GM21825 (cell line): Measurements from ENCODE around the gene CHPF.

Source experiments
- ATAC-seq: cut with Tn5 transposase; IDR thresholded peaks from one replicate; pipeline ENCODE4 v1.9.1; 2021; ENCODE audit warnings: mild to moderate bottlenecking, moderate library complexity; ENCODE audit not compliant: unreplicated experiment

CHPF gene

DNA sequence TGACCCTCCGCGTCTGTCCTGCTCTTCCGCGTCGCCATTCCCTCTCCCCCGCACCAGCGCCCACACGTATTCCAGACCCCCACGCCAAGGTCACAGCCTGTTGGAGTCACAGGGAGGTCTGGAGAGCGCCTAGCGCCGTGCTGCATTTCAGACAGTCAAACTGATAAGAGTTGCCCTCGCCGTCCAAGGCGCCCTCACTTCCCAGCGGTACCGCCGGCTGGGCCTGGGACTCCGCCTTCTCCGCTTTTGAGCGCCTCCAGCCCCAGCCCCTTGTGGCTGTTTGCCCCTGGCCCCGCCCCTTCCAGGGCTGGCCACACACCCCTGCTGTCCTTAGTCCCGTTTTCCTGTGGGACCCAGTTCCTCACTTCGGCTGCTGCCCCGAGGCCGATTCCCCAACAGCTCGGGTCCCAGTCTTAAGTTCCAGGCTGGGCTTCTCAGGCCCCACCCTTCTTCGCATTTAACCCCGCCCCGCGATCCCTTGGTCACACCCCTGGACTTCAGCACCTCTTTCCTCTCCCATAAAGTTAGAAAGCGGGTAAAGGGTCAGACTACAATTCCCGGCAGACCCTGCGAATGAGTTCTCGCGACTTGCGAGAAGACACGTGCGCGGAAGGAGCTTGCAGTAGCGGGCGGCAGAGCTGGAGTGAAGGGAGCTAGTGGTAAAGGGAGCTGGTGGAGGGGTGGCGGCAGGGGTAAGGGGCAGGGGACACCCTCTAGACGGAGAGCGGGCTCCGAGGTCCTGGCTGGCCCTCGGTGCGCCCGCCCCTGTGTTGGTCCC, 45.1 kb downstream of the CHPF start, which contains the start of gene GMPPA:
TSS of gene GMPPA (plus strand) at position 612 of the 778 bp plus-strand sequence. CDS start 1,085 bp downstream, outside the sequence.
- peak; percentile 93 for ATAC-seq

DNA sequence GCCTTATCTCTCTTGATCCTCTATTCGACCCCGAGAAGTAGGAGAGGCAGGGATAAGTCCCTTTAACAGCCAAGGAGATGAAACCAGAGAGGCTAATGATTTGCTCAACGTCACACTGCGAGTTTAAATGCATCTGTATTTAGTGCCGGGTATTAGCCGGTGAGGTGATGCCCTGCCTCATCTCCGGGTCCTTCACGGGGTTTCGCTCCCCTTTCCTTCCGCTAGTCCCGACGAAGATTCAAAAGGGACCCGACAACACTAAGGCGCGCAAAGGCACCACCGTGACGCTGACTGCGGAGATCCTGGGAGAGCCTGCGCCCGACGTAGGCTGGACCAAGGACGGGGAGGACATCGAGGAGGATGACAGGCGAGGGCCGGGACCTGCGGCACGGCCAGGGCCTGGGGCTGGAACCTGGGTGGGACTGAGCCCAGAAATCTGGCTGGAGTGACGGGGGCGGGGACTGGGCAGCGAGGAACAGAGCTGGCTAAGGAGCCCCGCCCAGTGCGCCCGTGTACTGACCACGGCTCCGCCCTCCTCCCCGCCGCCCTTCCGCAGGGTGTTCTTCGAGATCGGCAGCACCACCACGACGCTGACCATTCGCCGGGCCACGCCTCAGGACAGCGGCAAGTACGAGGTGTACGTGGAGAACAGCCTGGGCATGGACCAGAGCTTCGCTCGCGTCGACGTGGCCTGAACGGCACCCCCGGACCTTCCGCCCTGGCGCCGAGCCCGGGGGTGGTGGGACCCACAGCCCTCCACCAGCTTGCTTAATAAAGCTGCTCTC, 45.9 kb downstream of the CHPF start:
- no peak for ATAC-seq

DNA sequence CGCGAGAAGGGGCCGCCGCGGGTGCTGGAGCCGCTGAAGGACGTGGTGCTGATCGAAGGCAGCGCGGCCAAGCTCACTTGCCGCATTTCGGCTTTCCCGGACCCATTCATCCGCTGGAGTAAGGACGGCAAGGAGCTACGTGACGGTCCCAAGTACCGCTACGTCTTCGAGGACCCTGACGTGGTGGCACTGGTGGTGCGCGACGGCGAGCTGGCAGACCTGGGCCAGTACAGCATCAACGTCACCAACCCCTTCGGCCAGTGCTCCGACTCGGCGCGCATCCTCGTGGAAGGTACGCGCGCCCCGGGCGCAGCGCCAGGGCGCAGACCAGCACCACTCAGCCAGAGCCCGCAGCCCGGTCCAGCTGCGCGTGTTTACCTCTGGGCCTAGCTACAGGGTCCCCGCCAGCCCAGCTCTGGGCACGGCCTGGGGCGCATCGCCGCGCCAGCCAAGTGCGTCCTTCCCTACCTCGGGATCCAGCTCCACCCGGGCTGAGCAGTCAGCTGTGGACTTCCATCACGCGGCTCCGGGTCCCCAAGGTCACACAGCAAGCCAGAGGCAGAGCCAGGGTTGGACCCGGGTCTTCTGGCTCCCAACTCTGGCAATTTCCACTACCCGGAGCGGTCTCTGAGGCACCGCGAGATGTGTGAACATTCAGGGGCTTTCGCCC, 46.6 kb downstream of the CHPF start:
- no peak for ATAC-seq

DNA sequence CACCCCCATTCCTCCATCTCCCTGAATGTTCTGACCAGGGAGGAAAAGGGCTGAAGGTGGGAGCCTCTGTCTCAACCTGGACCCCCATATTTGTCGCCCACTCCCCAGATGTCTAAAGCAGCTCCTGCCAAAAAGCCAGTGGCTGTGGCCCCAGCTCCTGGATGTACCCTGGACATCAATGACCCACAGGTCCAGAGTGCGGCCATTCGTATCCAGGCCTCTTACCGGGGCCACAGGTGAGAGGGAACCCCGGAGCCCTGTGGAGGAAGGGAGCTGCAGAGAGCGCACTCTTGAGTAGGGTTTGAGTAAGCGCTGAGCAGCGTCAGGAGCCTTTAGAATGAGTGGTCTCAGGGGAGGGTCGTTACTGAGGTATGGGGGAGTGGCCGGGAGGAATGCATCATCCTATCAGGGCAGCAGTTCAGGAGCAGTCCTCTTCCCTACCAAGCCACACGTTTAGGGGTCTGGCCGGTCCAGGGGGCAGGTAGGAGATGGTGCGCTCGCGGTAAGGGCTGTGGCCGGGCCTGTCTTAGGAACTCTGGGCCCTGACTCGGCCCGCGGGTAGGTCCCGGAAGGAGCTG, 47.3 kb downstream of the CHPF start:
- no peak for ATAC-seq

- ATAC-seq: peak; percentile 20
Observed at GRCh38 chr2:219495531-219496122, 48.0 kb downstream of the CHPF start.

- no peak for ATAC-seq
Observed at GRCh38 chr2:219494952-219495530, 48.6 kb downstream of the CHPF start.

DNA sequence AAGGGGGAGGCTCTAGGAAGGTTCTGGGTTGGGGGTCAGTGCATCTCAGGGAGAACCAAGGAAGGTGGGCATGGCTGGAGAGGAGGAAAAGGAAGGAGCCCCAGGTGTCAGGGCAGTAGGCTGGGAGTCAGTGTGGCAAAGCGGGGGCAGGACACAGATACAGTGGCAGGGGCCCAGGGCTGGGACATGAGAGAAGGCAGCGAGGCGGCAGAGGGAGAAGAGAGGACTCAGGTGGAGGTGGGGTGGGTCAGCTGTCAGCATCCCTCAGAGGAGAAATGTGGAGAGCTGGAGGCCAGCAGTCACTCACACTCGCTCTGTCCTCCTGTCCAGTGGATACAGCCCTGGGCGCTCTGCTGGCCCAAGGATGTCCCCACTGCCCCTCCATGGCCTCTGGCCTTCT, 50.5 kb downstream of the CHPF start:
- ATAC-seq: no peak

GRCh38 chr2:219492575-219492974, 51.0 kb downstream of the CHPF start:
- no peak for ATAC-seq

DNA sequence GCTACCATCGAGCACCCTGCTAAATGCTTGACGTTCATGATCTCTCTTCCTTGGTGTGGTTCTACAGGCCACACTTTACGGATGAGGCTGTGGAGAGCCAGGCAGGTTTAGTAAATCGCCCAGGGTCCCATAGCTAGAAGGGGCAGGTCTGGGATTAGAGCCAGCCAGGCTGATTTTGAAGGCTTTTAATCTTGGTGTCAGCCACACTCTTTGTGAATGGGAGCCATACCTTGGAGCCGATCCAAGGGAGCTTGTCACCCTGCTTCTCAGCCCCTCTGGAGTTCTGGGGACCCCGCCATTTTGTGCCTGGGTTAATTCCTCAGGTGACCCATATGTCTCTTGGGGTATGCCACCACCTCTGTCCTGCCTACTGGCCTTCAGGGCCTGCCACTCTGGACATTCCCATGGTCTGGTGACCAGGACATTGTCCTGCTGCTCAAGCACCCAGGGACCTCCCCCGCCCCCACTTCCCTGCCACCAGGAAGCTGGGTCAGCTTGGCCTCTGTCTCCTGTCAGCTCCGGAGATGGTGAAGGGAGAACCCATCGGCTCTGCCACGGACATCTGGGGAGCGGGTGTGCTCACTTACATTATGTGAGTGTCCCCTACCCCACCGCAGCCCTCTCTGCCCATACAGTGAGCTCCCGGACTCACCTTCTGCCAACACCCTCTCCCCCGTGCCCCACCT, 52.2 kb downstream of the CHPF start:
- no peak for ATAC-seq

DNA sequence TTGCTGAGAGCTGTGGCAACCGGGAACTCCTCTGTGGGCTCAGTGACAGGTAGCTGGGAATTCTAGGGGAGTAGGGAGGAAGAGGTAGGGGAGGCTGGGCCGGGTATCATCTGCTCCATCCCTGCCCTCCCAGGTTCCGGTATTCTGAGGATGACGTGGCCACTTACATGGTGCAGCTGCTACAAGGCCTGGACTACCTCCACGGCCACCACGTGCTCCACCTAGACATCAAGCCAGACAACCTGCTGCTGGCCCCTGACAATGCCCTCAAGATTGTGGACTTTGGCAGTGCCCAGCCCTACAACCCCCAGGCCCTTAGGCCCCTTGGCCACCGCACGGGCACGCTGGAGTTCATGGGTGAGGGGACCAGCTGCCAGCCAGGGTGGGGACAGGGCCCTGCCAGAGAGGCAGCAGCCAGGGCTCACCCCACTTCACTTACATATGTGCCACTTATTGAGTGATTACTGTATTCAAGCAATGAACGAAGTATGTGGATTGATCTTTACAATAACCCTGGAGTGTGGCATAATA, 52.9 kb downstream of the CHPF start:
- no peak for ATAC-seq

GRCh38 chr2:219490186-219490585, 53.4 kb downstream of the CHPF start:
- no peak for ATAC-seq

- no peak for ATAC-seq
Observed at GRCh38 chr2:219489315-219489714, 54.3 kb downstream of the CHPF start.
